ENCODE measurements around the gene CRB2. TPM values are rescaled to one million over a fixed set of nuclear protein-coding genes. Genes with fewer than 3 reads are reported as not detected.

The CRB2 gene
- total and polyA plus RNA-seq, 12 donors: under 0.01 to 0.24 (median 0.07) TPM; not detected in 4

- no peak for DNase-seq
- H3K4me1 ChIP-seq (replicated peaks in 1 of 2): no peaks in the 10 kb centered on the region
- TF ChIP-seq, protein P1, sequence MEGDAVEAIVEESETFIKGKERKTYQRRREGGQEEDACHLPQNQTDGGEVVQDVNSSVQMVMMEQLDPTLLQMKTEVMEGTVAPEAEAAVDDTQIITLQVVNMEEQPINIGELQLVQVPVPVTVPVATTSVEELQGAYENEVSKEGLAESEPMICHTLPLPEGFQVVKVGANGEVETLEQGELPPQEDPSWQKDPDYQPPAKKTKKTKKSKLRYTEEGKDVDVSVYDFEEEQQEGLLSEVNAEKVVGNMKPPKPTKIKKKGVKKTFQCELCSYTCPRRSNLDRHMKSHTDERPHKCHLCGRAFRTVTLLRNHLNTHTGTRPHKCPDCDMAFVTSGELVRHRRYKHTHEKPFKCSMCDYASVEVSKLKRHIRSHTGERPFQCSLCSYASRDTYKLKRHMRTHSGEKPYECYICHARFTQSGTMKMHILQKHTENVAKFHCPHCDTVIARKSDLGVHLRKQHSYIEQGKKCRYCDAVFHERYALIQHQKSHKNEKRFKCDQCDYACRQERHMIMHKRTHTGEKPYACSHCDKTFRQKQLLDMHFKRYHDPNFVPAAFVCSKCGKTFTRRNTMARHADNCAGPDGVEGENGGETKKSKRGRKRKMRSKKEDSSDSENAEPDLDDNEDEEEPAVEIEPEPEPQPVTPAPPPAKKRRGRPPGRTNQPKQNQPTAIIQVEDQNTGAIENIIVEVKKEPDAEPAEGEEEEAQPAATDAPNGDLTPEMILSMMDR (IDR thresholded peaks at IDR 0.05): no peak
- no peak for TF ChIP-seq POLR2A (IDR thresholded peaks at IDR 0.05)
- no peaks in the 10 kb centered on the region for H3K36me3 ChIP-seq (replicated peaks in 1 of 2)
- H3K27ac ChIP-seq: no peak overlapping the region
- intact Hi-C loops (cut with DNase I): no loop called here
- WGBS, 4 donors: 81 to 82% (median 81%) methylated on average over 6 of the region's 6 CpGs
- no peaks in the 10 kb centered on the region for H3K9me3 ChIP-seq (replicated peaks in 1 of 3)
- no peak overlapping the region for H3K4me3 ChIP-seq
- peaks cover 2% of the 10 kb centered on the region for H3K27me3 ChIP-seq
Observed at GRCh38 chr9:123335986-123336329, 20.0 kb upstream of the CRB2 start.

DNA sequence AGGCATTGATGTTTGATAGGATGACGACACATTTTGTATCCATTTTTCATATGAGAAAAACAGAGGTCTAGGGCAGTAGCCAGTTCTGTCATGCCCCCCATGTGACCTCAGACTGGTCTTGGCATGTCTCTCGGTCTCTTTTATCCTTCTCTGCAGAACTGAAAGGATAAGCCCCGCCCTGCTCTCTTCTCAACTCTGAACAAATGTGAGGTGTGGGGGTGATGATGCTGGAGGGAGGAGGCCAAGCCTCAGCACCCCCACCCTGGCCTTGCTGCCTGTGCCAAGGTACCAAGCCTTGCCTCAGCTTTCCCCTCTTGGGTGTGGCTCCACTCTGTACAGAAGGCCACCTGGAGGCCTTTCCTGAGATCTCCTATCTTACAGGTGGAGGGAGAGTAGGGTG lies 19.5 kb upstream of the CRB2 start:
- H3K9me3 ChIP-seq (replicated peaks in 1 of 3): no peaks in the 10 kb centered on the region
- DNase-seq: no peak
- no peaks in the 10 kb centered on the region for H3K4me1 ChIP-seq (replicated peaks in 1 of 2)
- no peak overlapping the region for H3K4me3 ChIP-seq
- no peak overlapping the region for H3K27ac ChIP-seq
- 83 to 95% (median 89%) methylated on average over 3 of the region's 3 CpGs for WGBS, 4 donors
- peaks cover 2% of the 10 kb centered on the region for H3K27me3 ChIP-seq
- TF ChIP-seq, protein P1 (IDR thresholded peaks at IDR 0.05): no peak
- TF ChIP-seq POLR2A (IDR thresholded peaks at IDR 0.05): no peak
- no peaks in the 10 kb centered on the region for H3K36me3 ChIP-seq (replicated peaks in 1 of 2)
- intact Hi-C loops (cut with DNase I): no loop called here

- no peaks in the 10 kb centered on the region for H3K36me3 ChIP-seq (replicated peaks in 1 of 2)
- intact Hi-C loops (cut with DNase I): no loop called here
- H3K27ac ChIP-seq: no peak overlapping the region
- TF ChIP-seq POLR2A (IDR thresholded peaks at IDR 0.05): no peak
- TF ChIP-seq, protein P1 (IDR thresholded peaks at IDR 0.05): no peak
- no peak overlapping the region for H3K4me3 ChIP-seq
- DNase-seq: no peak
- H3K9me3 ChIP-seq (replicated peaks in 1 of 3): no peaks in the 10 kb centered on the region
- peaks cover 2% of the 10 kb centered on the region for H3K27me3 ChIP-seq
- H3K4me1 ChIP-seq (replicated peaks in 1 of 2): no peaks in the 10 kb centered on the region
Observed at GRCh38 chr9:123336959-123337358, 19.0 kb upstream of the CRB2 start.

DNA sequence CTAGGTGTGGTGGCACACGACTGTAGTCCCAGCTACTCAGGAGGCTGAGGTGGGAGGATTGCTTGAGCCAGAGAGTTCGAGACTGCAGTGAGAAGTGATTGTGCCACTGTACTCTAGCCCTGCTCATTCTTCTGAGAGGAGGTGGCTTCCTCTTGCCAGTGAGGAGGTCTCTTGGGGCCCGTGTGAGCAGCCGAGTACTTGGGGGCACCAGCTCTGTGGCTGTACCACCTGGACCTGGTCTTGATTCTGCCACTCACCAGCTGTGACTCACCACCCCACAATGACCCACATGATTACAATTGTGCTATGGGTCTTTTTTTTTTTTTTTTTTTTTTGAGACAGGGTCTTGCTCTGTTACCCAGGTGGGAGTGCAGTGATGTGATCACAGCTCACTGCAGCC lies 18.0 kb upstream of the CRB2 start:
- no peak for DNase-seq
- no peaks in the 10 kb centered on the region for H3K4me1 ChIP-seq (replicated peaks in 1 of 2)
- no peaks in the 10 kb centered on the region for H3K36me3 ChIP-seq (replicated peaks in 1 of 2)
- 75 to 94% (median 78%) methylated on average over 4 of the region's 4 CpGs for WGBS, 4 donors
- peaks cover 2% of the 10 kb centered on the region for H3K27me3 ChIP-seq
- intact Hi-C loops (cut with DNase I): no loop called here
- no peak overlapping the region for H3K27ac ChIP-seq
- no peak overlapping the region for H3K4me3 ChIP-seq
- H3K9me3 ChIP-seq (replicated peaks in 1 of 3): no peaks in the 10 kb centered on the region
- TF ChIP-seq, protein P1 (IDR thresholded peaks at IDR 0.05): no peak
- no peak for TF ChIP-seq POLR2A (IDR thresholded peaks at IDR 0.05)

Measured in adrenal gland (tissue), 12 donors.